NCI-H345 treated with DMSO at 0.1 percent for 48 hours (cell line): ENCODE results near the gene GSC.

Experiments used
- DNase-seq: peaks from one replicate; lab custom pipeline; 2025; ENCODE audit not compliant: unreplicated experiment; lab: John Stamatoyannopoulos, UW

GSC gene

DNA sequence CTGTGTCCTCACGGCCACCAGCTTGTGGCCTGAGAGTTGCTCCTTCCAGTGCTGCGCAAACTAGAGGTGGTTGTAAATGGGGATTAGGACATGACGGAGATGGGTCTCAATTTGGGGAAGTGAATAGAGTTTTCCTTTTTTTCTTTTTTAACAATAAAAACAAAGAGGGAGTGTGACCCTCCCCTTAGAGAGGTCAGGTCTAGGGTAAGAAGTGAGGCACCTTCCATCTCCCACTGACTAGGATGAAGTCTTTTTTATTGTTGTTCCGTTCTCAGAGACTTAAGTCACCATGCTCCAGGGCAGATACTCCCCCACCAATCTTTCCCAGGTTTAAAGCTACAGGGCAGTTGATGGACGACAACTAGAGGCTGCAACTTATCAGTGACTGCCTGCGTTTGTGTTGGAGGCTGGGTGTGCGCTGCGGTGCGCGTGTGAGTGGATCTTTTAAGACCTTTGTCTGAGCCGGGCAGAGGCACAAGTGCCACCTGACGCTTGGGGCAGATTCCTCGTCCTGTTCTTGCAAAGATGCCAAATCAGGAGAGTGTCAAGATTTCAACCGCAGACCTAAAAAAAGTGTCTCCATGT, 2.1 kb upstream of the GSC start:
- DNase-seq, result no peak

- DNase-seq, result no peak
These were observed 1.4 kb upstream of the GSC start for GRCh38 chr14:94771158-94771905.

GRCh38 chr14:94770815-94771157, 873 bp upstream of the GSC start:
- DNase-seq, result no peak

GRCh38 chr14:94770251-94770749, 387 bp upstream of the GSC start:
- no peak for DNase-seq

- DNase-seq, result no peak
These were observed 1.2 kb downstream of the GSC start for GRCh38 chr14:94768521-94769390.

- no peak for DNase-seq
These were observed 1.8 kb downstream of the GSC start for GRCh38 chr14:94768141-94768520.

DNA sequence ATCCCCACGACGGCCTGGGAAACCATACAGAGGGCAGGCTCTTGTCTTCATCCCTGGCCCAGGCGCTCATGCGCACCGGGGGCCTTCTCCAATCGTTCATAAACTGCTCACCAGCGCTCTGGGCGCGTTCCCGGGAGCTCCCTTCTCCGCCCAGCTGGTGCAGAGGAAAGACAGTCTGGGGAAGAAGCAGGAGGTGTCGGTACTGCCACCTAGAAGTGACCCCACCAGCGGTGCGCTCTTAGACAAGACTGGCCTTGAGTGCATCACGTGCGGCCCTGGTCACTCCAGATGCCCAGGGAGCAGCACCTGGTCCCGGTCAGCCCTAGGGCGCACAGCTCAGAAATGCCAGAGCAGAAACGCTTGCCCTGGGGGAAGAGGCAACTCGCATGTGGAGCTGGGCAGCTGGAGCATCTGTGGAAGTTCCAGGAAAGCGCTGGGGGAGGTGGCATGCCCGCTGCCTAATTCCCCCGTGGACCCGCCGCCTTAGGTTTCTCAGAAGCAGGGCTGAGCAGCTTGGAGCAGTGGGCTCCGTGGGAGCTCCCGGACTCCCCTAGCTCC, 2.5 kb downstream of the GSC start:
- DNase-seq, result no peak

GRCh38 chr14:94764573-94764972, 5.3 kb downstream of the GSC start:
- no peak for DNase-seq

DNA sequence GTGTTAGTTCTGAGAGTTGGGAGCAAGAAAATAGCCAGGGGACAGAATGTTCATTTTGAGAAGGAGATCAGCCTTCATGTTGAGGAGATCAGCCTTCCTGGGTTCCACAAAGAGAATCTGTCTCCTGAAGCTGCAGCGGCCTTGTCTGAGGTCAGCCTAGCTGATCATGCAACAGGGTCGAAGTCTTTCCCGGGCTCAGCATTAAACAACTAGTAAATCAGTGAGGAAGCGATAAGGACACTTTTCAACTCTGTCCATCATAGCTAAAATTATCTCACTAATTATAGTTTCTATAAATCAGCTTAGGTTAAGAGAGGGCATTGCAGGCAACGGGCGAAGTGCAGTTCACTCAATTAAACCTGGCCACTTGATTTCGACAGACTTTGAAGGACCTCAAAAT, 7.5 kb downstream of the GSC start:
- no peak for DNase-seq

DNA sequence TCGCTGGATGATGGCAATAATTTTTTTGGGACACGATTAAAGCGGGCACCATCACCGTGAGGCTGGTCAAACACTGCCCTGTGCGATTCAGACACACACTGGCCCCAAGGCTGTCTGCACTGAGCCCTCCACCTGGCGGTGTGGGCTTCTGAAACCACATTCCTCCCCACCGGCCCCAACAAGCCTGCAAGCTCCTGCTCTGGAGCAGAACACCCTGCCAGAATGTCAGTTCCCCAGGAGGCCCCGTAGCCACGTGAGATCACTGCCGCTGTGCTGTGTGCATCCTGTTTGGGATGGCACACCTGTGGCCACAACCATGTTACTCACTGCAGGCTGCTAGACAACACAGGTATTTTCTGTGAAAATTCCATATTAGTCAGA, 7.9 kb downstream of the GSC start:
- DNase-seq, result no peak

GRCh38 chr14:94761348-94761996, 8.4 kb downstream of the GSC start:
- DNase-seq, result no peak

- no peak for DNase-seq
These were observed 13.5 kb downstream of the GSC start for GRCh38 chr14:94756310-94756882.

DNA sequence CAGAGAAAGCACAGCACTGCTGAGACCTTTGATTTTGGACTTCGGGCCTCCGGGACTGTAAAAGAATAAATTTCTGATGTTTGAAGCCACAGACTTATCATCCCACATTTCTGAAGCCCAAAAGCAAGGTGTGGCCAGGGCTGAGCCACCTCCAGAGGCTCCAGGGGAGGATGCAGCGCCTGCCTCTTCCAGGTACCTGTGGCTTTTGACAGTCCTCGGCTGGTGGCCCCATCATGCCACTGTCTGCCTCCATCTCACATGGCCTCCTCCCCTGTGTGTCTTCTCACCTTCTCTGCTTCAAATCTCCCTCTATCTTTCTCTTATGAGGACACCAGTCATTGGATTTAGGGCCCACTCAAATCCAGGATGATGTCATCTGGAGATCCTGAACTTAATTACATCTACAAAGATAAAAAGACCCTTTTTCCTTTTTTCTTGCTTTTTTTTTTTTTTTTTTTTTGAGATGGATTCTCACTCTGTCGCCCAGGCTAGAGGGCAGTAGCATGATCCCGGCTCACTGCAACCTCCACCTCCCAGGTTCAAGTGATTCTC, 15.4 kb downstream of the GSC start:
- DNase-seq, result no peak

GRCh38 chr14:94752591-94753436, 17.1 kb downstream of the GSC start:
- no peak for DNase-seq

DNA sequence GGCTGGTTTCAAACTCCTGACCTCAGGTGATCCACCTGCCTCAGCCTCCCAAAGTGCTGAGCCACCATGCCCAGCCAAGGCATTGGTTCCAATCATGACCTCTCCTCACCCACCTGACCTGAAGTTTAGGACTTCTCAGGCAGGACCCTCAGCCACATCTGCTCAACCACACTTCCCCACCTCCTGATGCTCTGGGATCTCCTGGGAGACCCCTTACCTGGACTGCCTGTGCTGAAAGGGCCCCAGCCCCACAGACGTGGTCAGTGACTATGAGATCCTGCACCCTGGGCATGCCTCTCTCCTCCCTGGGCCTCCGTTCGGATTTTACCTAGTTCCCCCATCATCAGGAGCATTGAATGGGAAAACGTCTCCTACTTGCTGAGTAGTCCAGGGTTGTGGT, 18.0 kb downstream of the GSC start:
- no peak for DNase-seq

- no peak for DNase-seq
These were observed 18.6 kb downstream of the GSC start for GRCh38 chr14:94751321-94751720.

GRCh38 chr14:94750371-94750770, 19.5 kb downstream of the GSC start:
- no peak for DNase-seq

DNA sequence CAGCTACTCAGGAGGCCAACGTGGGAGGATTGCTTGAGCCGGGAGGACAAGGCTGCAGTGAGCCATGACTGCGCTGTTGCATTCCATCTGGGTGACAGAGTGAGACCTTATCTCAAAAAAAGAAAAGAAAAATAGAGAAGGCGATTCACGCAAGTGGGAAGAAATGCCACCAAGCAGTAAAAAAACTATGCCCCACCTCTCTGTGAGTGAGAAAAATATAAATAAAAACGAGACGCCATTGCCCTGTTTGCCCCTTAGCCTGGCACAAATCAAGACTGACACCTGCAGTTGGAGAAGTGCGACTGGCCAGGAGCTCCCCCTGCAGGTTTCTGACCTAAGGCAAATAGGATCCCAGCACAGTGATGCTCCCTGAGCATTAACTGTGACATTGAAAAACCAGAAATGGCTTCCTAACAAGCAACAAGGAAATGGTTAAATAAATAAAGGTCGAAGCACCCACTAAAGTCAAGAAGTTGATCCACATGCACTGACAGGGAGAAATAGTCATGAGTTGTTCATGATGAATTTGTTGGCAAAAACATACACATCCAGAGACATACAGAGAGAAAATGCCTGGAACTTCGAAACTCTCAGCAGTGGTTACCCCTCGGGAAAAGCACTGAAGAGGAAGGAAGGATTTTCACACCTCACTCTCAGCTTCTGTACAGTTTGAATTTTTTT, 21.1 kb downstream of the GSC start:
- peak; percentile 17 for DNase-seq

DNA sequence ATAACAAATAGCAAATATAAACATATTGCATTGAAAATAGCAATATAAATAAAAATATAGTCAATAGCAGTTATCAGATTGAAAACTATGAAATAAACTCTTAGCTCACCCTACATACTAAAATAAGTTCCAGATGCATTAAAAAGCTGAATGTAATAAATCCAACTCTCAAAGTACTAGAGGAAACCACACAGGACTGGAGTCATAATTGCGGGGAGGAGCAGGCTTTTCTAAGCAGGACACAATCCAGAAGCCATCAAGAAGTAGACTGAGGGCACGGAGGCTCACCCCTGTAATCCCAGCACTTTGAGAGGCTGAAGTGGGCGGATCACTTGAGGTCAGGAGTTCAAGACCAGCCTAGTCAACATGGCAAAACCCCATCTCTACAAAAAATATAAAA, 22.2 kb downstream of the GSC start:
- DNase-seq, result no peak
